Keratinocyte (primary cell): ENCODE data around the gene TMEM163. TPM values are rescaled to one million over a fixed set of nuclear protein-coding genes. Genes with fewer than 3 reads are reported as not detected.

Experiments used
- DNase-seq: peaks from one replicate; pipeline ENCODE4 v3.0.0-alpha.2; 2011; ENCODE audit warnings: low read depth, missing footprints, low spot score
- FAIRE-seq: peaks from 2 replicates; lab custom pipeline; 2011; peaks lifted over from hg19 to GRCh38; lab: Jason Lieb, UNC
- H2AFZ ChIP-seq: 2 replicates; pipeline ENCODE4 v1.6.0; 2012; ENCODE audit warnings: low read length, control low read depth, inconsistent platforms; ENCODE audit not compliant: control insufficient read depth
- H3K27ac ChIP-seq: 2 replicates; pipeline ENCODE4 v1.5.1; 2011; ENCODE audit warnings: low read length; ENCODE audit not compliant: control insufficient read depth, insufficient read depth
- H3K27me3 ChIP-seq: 3 replicates; pipeline ENCODE4 v1.6.0; 2011; ENCODE audit warnings: low read length; ENCODE audit not compliant: control insufficient read depth, insufficient read depth; ENCODE audit errors: extremely low read depth
- H3K36me3 ChIP-seq, 2 experiments: 2 replicates in 1 of 2; 3 replicates in 1 of 2; pipeline ENCODE4 v1.5.1; 2011; ENCODE audit warnings: low read length in 2 of 2, mild to moderate bottlenecking in 1 of 2; ENCODE audit not compliant: control insufficient read depth in 2 of 2, insufficient read depth in 2 of 2; ENCODE audit errors: extremely low read depth in 1 of 2
- H3K4me1 ChIP-seq: 3 replicates; pipeline ENCODE4 v1.5.1; 2011; ENCODE audit warnings: low read length; ENCODE audit not compliant: control insufficient read depth, insufficient read depth; ENCODE audit errors: extremely low read depth
- H3K4me2 ChIP-seq: 3 replicates; pipeline ENCODE4 v1.6.0; 2011; ENCODE audit warnings: low read depth, low read length; ENCODE audit not compliant: control insufficient read depth, insufficient read depth; ENCODE audit errors: extremely low read depth
- H3K4me3 ChIP-seq, 3 experiments: fragments of 200-600 bp in 1 of 3; sonication (generic) in 1 of 3; 2 replicates in 2 of 3; 3 replicates in 1 of 3; pipeline ENCODE4 v1.5.1; 2011 to 2016; ENCODE audit warnings: low read length in 3 of 3, mild to moderate bottlenecking in 3 of 3, control low read depth in 2 of 3, inconsistent platforms in 1 of 3, low read depth in 1 of 3, mixed read lengths in 1 of 3, mixed run types in 1 of 3, moderate library complexity in 1 of 3; ENCODE audit not compliant: control insufficient read depth in 2 of 3, insufficient read depth in 2 of 3; ENCODE audit errors: extremely low read depth in 1 of 3
- H3K79me2 ChIP-seq: 2 replicates; pipeline ENCODE4 v1.6.0; 2012; ENCODE audit warnings: low read length; ENCODE audit not compliant: control insufficient read depth, insufficient read depth
- H3K9ac ChIP-seq: 3 replicates; pipeline ENCODE4 v1.6.0; 2011; ENCODE audit warnings: low read length; ENCODE audit not compliant: control insufficient read depth, insufficient read depth; ENCODE audit errors: extremely low read depth
- H3K9me1 ChIP-seq: 3 replicates; pipeline ENCODE4 v1.6.0; 2011; ENCODE audit warnings: low read length; ENCODE audit not compliant: control insufficient read depth, insufficient read depth; ENCODE audit errors: extremely low read depth
- H3K9me3 ChIP-seq: 2 replicates; pipeline ENCODE4 v1.5.1; 2012; ENCODE audit warnings: low read depth, low read length; ENCODE audit not compliant: control insufficient read depth
- H4K20me1 ChIP-seq: 3 replicates; pipeline ENCODE4 v1.6.0; 2011; ENCODE audit warnings: low read length; ENCODE audit not compliant: control insufficient read depth, insufficient read depth; ENCODE audit errors: extremely low read depth
- EZH2 ChIP-seq: IDR thresholded peaks from one replicate; pipeline ENCODE4 v1.6.1; 2012; ENCODE audit warnings: inconsistent platforms, mild to moderate bottlenecking, low read length, moderate library complexity
- dilution Hi-C: fragments of 300-500 bp; cut with MboI; formaldehyde crosslinking; loops from one replicate; pipeline ENCODE4 v1.7.0; 2020; ENCODE audit warnings: low sequenced_read_pairs; ENCODE audit not compliant: extremely low pct_ligation_motif_present
- polyA plus RNA-seq, 5 experiments: library from polyadenylated mRNA; depleted of rRNA in 3 of 5; stranded (reverse) in 3 of 5; stranded (forward) in 1 of 5; unstranded in 1 of 5; fragments of >200 nt; gene quantifications; 1 replicate in 1 of 5; 2 replicates in 3 of 5; 3 replicates in 1 of 5; pipeline versions ENCODE4 v1.2.1 to v1.2.3, GENCODE V29; 2011 to 2012; ENCODE audit warnings: missing spikeins in 2 of 5, low read depth in 1 of 5, low replicate concordance in 1 of 5
- TF ChIP-seq, protein P1 (sequence below), 3 experiments: IDR thresholded peaks in 1 of 3; conservative IDR thresholded peaks in 1 of 3; optimal IDR thresholded peaks in 1 of 3; 2 replicates in 2 of 3; 3 replicates in 1 of 3; pipeline versions ENCODE3 to v1.5.1; 2011; ENCODE audit warnings: low read length in 3 of 3, mild to moderate bottlenecking in 3 of 3, moderate library complexity in 2 of 3, control low read depth in 1 of 3, inconsistent platforms in 1 of 3; ENCODE audit not compliant: insufficient read depth in 2 of 3; ENCODE audit errors: extremely low read depth in 1 of 3

TMEM163 gene
- polyA plus RNA-seq, 1 donor (not counting 4 experiments of a cell fraction or from before 2014, with no cell fraction given) = not detected

DNA sequence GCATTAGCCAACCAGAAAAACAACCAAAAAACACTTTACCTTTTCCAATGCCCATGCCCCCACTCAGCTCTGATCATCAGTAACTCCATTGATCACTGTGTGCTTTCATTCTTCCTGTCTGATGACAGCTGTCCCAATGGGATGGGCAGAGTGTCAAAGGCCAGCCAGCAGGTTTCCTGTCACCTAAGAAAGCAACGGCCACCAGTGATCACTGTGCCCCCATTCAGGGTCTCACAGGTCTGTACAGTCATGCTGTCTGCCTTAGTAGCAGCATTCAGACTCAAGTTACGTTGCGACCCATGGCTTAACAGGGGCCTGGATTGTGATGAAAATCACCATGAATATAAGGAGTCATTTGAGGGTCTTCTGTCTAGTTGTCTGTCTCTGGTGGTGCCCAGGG is 280.4 kb downstream of the TMEM163 start:
- dilution Hi-C loops = no loop called here

DNA sequence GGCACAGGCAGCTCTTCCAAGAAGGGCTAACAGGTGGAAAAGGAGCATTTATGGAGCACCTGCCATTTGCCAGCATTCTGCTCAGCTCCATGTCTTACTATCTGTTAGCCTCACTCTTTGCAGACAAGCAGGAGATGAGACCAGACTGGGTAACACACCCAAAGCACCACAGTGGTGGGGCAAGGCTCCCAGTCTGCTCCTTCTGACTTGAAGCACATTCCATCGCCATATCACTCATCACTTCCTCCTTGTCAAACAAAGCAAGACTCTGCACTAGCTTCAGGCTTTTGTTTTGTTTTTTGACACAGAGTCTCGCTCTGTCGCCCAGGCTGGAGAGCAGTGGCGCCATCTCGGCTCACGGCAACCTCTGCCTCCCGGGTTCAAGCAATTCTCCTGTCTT is 282.1 kb downstream of the TMEM163 start:
- no peak for DNase-seq
- no peak overlapping the region for H3K4me2 ChIP-seq
- H3K36me3 ChIP-seq = peaks cover 0 to 6% of the 10 kb centered on the region in 2 experiments
- dilution Hi-C loops = no loop called here
- H3K27ac ChIP-seq = no peak overlapping the region
- H3K4me1 ChIP-seq = peaks cover 8% of the 10 kb centered on the region
- H3K9me3 ChIP-seq = no peaks in the 10 kb centered on the region
- H3K4me3 ChIP-seq = no peak overlapping the region
- no peaks in the 10 kb centered on the region for H4K20me1 ChIP-seq
- H3K79me2 ChIP-seq = no peaks in the 10 kb centered on the region
- no peaks in the 10 kb centered on the region for H3K27me3 ChIP-seq
- no peak overlapping the region for H3K9ac ChIP-seq
- FAIRE-seq = no peak
- TF ChIP-seq, protein P1, sequence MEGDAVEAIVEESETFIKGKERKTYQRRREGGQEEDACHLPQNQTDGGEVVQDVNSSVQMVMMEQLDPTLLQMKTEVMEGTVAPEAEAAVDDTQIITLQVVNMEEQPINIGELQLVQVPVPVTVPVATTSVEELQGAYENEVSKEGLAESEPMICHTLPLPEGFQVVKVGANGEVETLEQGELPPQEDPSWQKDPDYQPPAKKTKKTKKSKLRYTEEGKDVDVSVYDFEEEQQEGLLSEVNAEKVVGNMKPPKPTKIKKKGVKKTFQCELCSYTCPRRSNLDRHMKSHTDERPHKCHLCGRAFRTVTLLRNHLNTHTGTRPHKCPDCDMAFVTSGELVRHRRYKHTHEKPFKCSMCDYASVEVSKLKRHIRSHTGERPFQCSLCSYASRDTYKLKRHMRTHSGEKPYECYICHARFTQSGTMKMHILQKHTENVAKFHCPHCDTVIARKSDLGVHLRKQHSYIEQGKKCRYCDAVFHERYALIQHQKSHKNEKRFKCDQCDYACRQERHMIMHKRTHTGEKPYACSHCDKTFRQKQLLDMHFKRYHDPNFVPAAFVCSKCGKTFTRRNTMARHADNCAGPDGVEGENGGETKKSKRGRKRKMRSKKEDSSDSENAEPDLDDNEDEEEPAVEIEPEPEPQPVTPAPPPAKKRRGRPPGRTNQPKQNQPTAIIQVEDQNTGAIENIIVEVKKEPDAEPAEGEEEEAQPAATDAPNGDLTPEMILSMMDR (optimal IDR thresholded peaks at IDR 0.05 in 1 of 3, IDR thresholded peaks at IDR 0.05 in 1 of 3, conservative IDR thresholded peaks at IDR 0.05 in 1 of 3; ENCODE audit: extremely low read depth in 1 of 3, insufficient read depth in 2 of 3, low read length in 3 of 3) = no peak
- TF ChIP-seq EZH2 = no peak
- no peaks in the 10 kb centered on the region for H3K9me1 ChIP-seq
- H2AFZ ChIP-seq = no peak overlapping the region

More for the DNA sequence above, 280.4 kb downstream of the TMEM163 start:
- H3K27ac ChIP-seq = no peak overlapping the region
- no peak for DNase-seq
- H3K79me2 ChIP-seq = no peaks in the 10 kb centered on the region
- no peaks in the 10 kb centered on the region for H3K9me3 ChIP-seq
- peaks cover 3 to 8% of the 10 kb centered on the region in 2 experiments for H3K36me3 ChIP-seq
- no peak overlapping the region for H3K4me3 ChIP-seq
- no peaks in the 10 kb centered on the region for H3K27me3 ChIP-seq
- no peak for FAIRE-seq
- TF ChIP-seq, protein P1 (optimal IDR thresholded peaks at IDR 0.05 in 1 of 3, IDR thresholded peaks at IDR 0.05 in 1 of 3, conservative IDR thresholded peaks at IDR 0.05 in 1 of 3; ENCODE audit: extremely low read depth in 1 of 3, insufficient read depth in 2 of 3, low read length in 3 of 3) = no peak
- TF ChIP-seq EZH2 = no peak
- H3K4me2 ChIP-seq = no peak overlapping the region
- no peak overlapping the region for H3K9ac ChIP-seq
- no peaks in the 10 kb centered on the region for H3K9me1 ChIP-seq
- H3K4me1 ChIP-seq = peaks cover 5% of the 10 kb centered on the region
- no peak overlapping the region for H2AFZ ChIP-seq
- no peaks in the 10 kb centered on the region for H4K20me1 ChIP-seq
